Measurements from ENCODE around the gene SAE1.
"Not testable (repeated sequence)": the region's sequence is repeated elsewhere in the genome, so short reads cannot be mapped to it uniquely, and the experiment has no call there.

Gene SAE1

GRCh38 chr19:47096100-47096704 lies 34.4 kb upstream of the SAE1 start:
- Histone ChIP-seq H3K4me3 (ENCODE audit: low read depth, low read length) (no peak overlapping the region), H3K27ac (ENCODE audit: low read depth, low read length) (no peak overlapping the region), H3K4me1 (ENCODE audit: control insufficient read depth, insufficient read depth, low read length, unreplicated experiment) (peaks cover 11% of the 10 kb centered on the region), H3K36me3 (ENCODE audit: insufficient read depth, low read length) (no peaks in the 10 kb centered on the region), H3K79me2 (ENCODE audit: control insufficient read depth, insufficient read depth, low read length, unreplicated experiment) (peaks cover 70% of the 10 kb centered on the region), H2AFZ (ENCODE audit: low read length, unreplicated experiment) (no peak overlapping the region), H3K27me3 (ENCODE audit: insufficient read depth, low read length) (no peaks in the 10 kb centered on the region)

DNA sequence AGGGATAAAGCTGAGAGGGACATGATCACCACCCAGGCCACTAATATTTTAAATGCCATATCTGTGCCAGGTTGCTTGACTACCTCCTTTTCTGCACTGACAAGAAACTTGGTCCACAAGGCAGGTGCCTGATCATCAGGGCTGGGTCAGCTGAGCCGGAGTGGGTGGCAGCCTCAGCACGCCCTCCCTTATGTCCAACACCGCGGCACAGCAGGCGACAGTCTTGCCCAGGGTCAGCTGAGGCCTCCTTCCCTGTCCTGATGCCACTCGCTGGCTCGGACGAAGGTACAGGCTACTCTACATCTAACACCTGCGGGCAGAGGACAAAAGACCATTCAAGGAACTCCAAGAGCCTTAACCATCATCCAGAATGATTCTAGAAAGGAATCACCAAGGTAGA lies 33.9 kb upstream of the SAE1 start:
- Histone ChIP-seq H3K27ac (ENCODE audit: low read depth, low read length) (no peak overlapping the region), H2AFZ (ENCODE audit: low read length, unreplicated experiment) (no peak overlapping the region), H3K4me3 (ENCODE audit: low read depth, low read length) (no peak overlapping the region), H3K79me2 (ENCODE audit: control insufficient read depth, insufficient read depth, low read length, unreplicated experiment) (peaks cover 73% of the 10 kb centered on the region), H3K4me1 (ENCODE audit: control insufficient read depth, insufficient read depth, low read length, unreplicated experiment) (peaks cover 11% of the 10 kb centered on the region), H3K36me3 (ENCODE audit: insufficient read depth, low read length) (no peaks in the 10 kb centered on the region), H3K27me3 (ENCODE audit: insufficient read depth, low read length) (no peaks in the 10 kb centered on the region)

GRCh38 chr19:47097396-47098201 lies 33.0 kb upstream of the SAE1 start:
- H3K27ac ChIP-seq (ENCODE audit: low read depth, low read length) = peak overlapping the region; percentile 27; the same call in 1 of the 2 replicates
- H3K79me2 ChIP-seq (ENCODE audit: control insufficient read depth, insufficient read depth, low read length, unreplicated experiment) = peaks cover 81% of the 10 kb centered on the region

GRCh38 chr19:47098608-47099007 lies 32.0 kb upstream of the SAE1 start:
- Histone ChIP-seq H3K36me3 (ENCODE audit: insufficient read depth, low read length) (no peaks in the 10 kb centered on the region), H3K27me3 (ENCODE audit: insufficient read depth, low read length) (no peaks in the 10 kb centered on the region), H3K4me1 (ENCODE audit: control insufficient read depth, insufficient read depth, low read length, unreplicated experiment) (peaks cover 20% of the 10 kb centered on the region), H3K4me3 (ENCODE audit: low read depth, low read length) (no peak overlapping the region), H3K79me2 (ENCODE audit: control insufficient read depth, insufficient read depth, low read length, unreplicated experiment) (peaks cover 84% of the 10 kb centered on the region), H3K27ac (ENCODE audit: low read depth, low read length) (no peak overlapping the region), H2AFZ (ENCODE audit: low read length, unreplicated experiment) (no peak overlapping the region)

More at GRCh38 chr19:47097396-47098201, 33.0 kb upstream of the SAE1 start:
- Histone ChIP-seq H3K4me3 (ENCODE audit: low read depth, low read length) (no peak overlapping the region), H3K36me3 (ENCODE audit: insufficient read depth, low read length) (no peaks in the 10 kb centered on the region), H2AFZ (ENCODE audit: low read length, unreplicated experiment) (no peak overlapping the region), H3K4me1 (ENCODE audit: control insufficient read depth, insufficient read depth, low read length, unreplicated experiment) (peaks cover 15% of the 10 kb centered on the region), H3K27me3 (ENCODE audit: insufficient read depth, low read length) (no peaks in the 10 kb centered on the region)

DNA sequence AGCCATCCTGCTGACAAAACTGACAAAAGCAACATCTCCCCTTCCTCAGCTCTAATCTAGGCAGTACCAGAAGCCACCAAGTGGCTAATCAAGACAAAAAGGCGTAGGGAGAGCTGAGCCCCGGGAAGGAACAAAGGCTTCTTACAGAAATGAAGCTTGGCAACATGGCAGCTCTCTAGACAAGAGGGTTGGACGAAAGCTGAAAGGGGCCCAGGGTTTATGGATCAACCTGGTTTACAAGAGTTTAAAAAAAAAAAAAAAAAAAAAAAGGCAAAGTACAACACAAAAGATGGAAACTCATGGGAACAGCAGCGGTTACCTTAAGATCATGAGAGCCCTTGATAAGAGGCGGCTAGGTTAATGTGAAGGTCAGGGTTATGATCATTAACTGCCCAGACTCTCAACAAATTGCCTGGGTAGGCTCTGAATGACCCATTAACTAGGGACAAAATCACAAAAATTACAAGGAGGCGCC lies 31.0 kb upstream of the SAE1 start:
- no peak overlapping the region for H3K4me3 ChIP-seq (ENCODE audit: low read depth, low read length)
- peaks cover 82% of the 10 kb centered on the region for H3K79me2 ChIP-seq (ENCODE audit: control insufficient read depth, insufficient read depth, low read length, unreplicated experiment)
- peaks cover 20% of the 10 kb centered on the region for H3K4me1 ChIP-seq (ENCODE audit: control insufficient read depth, insufficient read depth, low read length, unreplicated experiment)
- H3K27me3 ChIP-seq (ENCODE audit: insufficient read depth, low read length) = no peaks in the 10 kb centered on the region
- no peaks in the 10 kb centered on the region for H3K36me3 ChIP-seq (ENCODE audit: insufficient read depth, low read length)
- H3K27ac ChIP-seq (ENCODE audit: low read depth, low read length) = no peak overlapping the region
- H2AFZ ChIP-seq (ENCODE audit: low read length, unreplicated experiment) = no peak overlapping the region

- no peak overlapping the region for H3K4me3 ChIP-seq (ENCODE audit: low read depth, low read length)
- no peaks in the 10 kb centered on the region for H3K36me3 ChIP-seq (ENCODE audit: insufficient read depth, low read length)
- no peaks in the 10 kb centered on the region for H3K27me3 ChIP-seq (ENCODE audit: insufficient read depth, low read length)
- H2AFZ ChIP-seq (ENCODE audit: low read length, unreplicated experiment) = no peak overlapping the region
- peaks cover 20% of the 10 kb centered on the region for H3K4me1 ChIP-seq (ENCODE audit: control insufficient read depth, insufficient read depth, low read length, unreplicated experiment)
- peaks cover 85% of the 10 kb centered on the region for H3K79me2 ChIP-seq (ENCODE audit: control insufficient read depth, insufficient read depth, low read length, unreplicated experiment)
- no peak overlapping the region for H3K27ac ChIP-seq (ENCODE audit: low read depth, low read length)
Measured at GRCh38 chr19:47100290-47100689, 30.3 kb upstream of the SAE1 start.

DNA sequence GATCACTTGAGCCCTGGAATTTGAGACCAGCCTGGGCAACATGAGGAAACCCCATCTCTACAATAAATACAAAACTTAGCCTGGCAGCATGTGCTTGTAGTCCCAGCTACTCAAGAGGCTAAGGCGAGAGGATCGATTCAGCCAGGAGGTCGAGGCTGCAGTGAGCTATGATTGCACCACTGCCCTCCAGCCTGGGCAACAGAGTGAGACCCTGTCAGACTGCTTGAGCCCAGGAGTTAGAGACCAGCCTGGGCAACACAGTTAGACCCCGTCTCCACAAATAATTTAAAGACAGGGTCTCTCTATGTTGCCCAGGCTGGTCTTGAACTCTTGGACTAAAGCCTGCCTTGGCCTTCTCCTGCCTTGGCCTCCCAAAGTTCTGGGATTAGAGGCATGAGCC lies 29.5 kb upstream of the SAE1 start:
- H2AFZ ChIP-seq (ENCODE audit: low read length, unreplicated experiment); H3K27me3 ChIP-seq (ENCODE audit: insufficient read depth, low read length); H3K36me3 ChIP-seq (ENCODE audit: insufficient read depth, low read length); H3K4me3 ChIP-seq (ENCODE audit: low read depth, low read length); H3K27ac ChIP-seq (ENCODE audit: low read depth, low read length): not testable (repeated sequence)
- peaks cover 85% of the 10 kb centered on the region for H3K79me2 ChIP-seq (ENCODE audit: control insufficient read depth, insufficient read depth, low read length, unreplicated experiment)
- peaks cover 19% of the 10 kb centered on the region for H3K4me1 ChIP-seq (ENCODE audit: control insufficient read depth, insufficient read depth, low read length, unreplicated experiment)

- H3K4me1 ChIP-seq (ENCODE audit: control insufficient read depth, insufficient read depth, low read length, unreplicated experiment) = peaks cover 30% of the 10 kb centered on the region
Measured at GRCh38 chr19:47102346-47103060, 28.1 kb upstream of the SAE1 start.

GRCh38 chr19:47104680-47105079 lies 26.0 kb upstream of the SAE1 start:
- H2AFZ ChIP-seq (ENCODE audit: low read length, unreplicated experiment) = no peak overlapping the region
- no peaks in the 10 kb centered on the region for H3K27me3 ChIP-seq (ENCODE audit: insufficient read depth, low read length)
- H3K79me2 ChIP-seq (ENCODE audit: control insufficient read depth, insufficient read depth, low read length, unreplicated experiment) = peaks cover 83% of the 10 kb centered on the region
- no peak overlapping the region for H3K4me3 ChIP-seq (ENCODE audit: low read depth, low read length)
- peaks cover 44% of the 10 kb centered on the region for H3K4me1 ChIP-seq (ENCODE audit: control insufficient read depth, insufficient read depth, low read length, unreplicated experiment)
- H3K36me3 ChIP-seq (ENCODE audit: insufficient read depth, low read length) = no peaks in the 10 kb centered on the region
- H3K27ac ChIP-seq (ENCODE audit: low read depth, low read length) = no peak overlapping the region

More at GRCh38 chr19:47102346-47103060, 28.1 kb upstream of the SAE1 start:
- no peak overlapping the region for H3K4me3 ChIP-seq (ENCODE audit: low read depth, low read length)
- no peak overlapping the region for H3K27ac ChIP-seq (ENCODE audit: low read depth, low read length)
- no peaks in the 10 kb centered on the region for H3K36me3 ChIP-seq (ENCODE audit: insufficient read depth, low read length)
- H2AFZ ChIP-seq (ENCODE audit: low read length, unreplicated experiment) = no peak overlapping the region
- H3K27me3 ChIP-seq (ENCODE audit: insufficient read depth, low read length) = no peaks in the 10 kb centered on the region
- peaks cover 85% of the 10 kb centered on the region for H3K79me2 ChIP-seq (ENCODE audit: control insufficient read depth, insufficient read depth, low read length, unreplicated experiment)

- Histone ChIP-seq H3K27ac (ENCODE audit: low read depth, low read length) (no peak overlapping the region), H2AFZ (ENCODE audit: low read length, unreplicated experiment) (no peak overlapping the region), H3K4me3 (ENCODE audit: low read depth, low read length) (no peak overlapping the region), H3K36me3 (ENCODE audit: insufficient read depth, low read length) (peaks cover 7% of the 10 kb centered on the region; the same call in 1 of the 2 replicates), H3K4me1 (ENCODE audit: control insufficient read depth, insufficient read depth, low read length, unreplicated experiment) (peaks cover 48% of the 10 kb centered on the region), H3K79me2 (ENCODE audit: control insufficient read depth, insufficient read depth, low read length, unreplicated experiment) (peaks cover 86% of the 10 kb centered on the region), H3K27me3 (ENCODE audit: insufficient read depth, low read length) (no peaks in the 10 kb centered on the region)
Measured at GRCh38 chr19:47105874-47106273, 24.8 kb upstream of the SAE1 start.

All from ACC112 (cell line).